Stimulated activated naive CD4-positive, alpha-beta T cell treated with Interleukin-2 at 50 U/mL for 16 hours (primary cell): Measurements from ENCODE around the gene TADA2B.

Experiments used
- DNase-seq: peaks from one replicate; lab custom pipeline; 2025; lab: John Stamatoyannopoulos, UW

Gene TADA2B

DNA sequence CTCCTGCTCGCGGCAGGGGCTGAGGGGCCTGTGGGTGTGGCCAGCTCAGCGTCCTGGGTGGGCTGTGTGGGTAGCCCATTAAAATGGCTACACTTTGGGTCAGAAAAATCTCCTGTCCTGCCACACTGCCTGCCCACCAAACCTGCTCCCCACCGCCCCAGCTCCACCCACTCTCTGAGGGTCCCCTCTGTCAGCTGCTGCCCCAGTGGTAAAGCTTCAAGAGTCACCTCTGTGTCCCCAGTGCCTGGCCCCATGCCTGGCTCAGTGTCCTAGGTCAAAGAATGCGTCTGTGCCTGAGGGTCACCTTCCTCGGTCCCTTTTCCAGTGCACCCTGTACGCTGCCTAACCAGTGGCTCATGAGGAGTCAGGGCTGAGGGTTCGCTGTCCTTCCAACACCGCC is 24.9 kb upstream of the TADA2B start:
- DNase-seq = no peak

DNA sequence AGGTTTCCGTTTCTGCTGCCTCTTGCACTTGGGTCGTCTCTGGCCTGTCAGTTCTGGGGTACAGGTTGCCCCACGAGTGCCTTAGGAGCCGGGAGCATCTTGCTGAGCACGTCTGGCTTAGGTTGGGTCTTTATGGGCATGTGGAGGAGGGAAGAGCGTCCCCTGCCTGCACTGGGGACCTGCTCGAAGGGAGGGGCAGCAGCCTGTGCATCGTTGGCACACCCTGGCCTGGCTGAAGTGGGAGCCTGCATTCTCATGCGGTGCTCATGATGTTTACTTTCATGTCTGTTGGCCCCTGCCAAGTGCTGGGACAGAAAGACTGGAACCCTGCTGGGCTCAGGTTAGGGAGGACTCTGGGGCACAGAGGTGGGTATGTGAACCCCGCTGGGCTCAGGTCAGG is 23.8 kb upstream of the TADA2B start:
- no peak for DNase-seq

DNA sequence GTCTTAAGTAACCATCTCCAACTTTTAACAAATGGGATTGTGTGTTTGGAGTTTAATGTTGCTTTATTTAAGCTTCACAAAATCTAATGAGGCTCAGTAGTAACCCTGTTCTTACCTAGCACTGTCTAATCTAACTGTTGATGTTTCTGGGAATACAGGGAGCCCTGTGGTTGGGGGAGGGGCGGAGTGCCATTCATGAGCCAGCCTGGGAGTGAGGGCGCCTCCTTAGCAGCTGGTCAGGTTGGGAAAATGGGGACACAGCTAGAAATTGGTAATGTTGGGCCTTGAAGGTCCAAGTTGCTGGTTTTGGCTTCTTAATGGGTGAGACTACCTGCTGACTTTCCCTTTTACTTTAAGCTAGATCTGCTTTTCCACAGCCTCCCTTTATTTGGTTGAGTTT is 22.9 kb upstream of the TADA2B start:
- no peak for DNase-seq

DNA sequence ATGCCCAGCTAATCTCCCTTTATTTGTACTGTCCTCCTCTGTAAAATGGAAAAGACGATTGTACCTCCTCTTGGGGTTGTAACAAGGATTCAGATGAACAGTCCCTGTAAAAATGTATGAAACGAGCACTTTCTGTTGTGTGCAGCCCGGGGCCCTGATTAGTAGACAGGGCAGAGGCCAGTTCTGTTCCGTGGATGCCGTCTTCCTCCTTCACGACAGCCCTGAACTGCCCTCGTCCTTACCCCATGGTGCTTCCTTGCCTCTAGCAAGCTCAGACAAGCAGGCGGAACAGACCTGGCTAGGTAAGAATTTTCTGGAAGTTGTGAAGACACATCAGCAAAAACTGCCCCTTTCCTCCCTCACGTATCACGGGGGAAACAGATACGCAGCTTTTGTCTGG is 22.3 kb upstream of the TADA2B start:
- no peak for DNase-seq

DNA sequence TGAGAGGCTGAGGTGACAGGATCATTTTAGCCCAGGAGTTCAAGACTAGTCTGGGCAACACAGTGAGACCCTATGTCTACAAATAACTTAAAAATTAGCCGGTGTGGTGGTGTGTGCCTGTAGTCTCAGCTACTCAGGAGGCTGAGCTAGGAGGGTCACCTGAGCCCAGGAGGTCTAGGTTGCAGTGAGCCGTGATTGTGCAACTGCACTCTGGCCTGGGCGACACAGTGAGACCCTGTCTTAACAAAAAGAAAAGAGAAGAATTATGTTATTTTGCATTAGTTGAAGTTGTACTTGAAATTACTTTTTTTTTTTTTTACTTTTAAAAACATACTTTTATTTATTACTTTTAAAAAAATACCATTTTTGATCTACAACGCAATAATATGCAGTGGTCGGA is 21.8 kb upstream of the TADA2B start:
- no peak for DNase-seq

DNA sequence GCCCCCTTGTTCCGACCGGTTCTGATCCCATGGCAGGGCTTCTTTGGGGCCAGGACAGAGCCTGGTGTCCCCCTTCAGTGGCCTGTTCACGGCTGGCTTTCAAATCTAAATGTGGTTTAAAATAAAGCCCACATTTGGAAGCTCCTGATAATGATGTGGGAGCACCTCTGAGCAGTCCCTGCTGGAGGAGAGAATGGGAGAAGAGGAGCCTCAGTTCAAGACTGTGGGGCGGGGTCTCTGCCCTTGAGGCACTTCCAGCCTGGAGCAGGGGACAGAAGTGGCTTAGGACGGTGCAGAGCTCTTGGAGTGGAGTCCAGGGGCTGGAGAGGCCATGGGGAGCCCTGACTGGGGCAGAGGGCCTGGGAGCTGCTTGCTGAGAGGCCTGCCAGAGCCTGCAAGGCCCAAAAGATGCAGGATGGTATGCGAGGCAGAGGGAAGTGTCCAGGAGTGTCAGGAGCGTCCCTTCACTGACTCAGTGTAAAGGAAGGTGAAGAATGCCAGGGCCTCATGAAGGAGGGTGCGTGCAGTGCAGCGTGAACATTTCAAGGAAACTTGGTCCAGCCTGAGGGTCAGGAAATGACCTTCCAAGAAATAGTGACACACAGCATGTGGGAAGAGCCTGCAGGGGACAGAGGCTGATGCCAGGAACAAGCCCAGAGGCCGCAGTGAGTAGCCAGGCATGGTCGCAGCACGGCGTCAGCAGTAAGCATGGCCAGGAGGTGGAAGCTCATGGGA is 21.1 kb upstream of the TADA2B start:
- no peak for DNase-seq

DNA sequence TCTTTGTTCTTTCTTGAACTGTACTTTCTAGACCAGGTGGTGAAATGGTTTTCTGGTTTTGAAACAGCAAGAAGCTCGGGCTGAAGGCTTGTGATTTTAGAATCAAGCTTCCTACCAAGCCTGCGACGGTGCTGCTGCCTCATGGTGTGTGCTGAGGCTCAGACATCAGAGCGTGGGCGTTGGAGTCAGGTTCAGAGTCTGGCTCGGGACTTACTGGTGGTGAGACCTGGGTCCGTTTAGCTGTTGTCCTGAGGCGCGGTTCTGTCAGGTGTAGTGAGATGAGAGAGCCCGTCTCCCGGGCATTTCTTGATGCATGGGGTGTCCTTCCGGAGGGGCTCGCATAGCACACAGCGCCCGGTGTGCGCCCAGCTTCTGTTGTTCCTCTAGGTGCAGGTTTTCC is 19.7 kb upstream of the TADA2B start:
- no peak for DNase-seq

DNA sequence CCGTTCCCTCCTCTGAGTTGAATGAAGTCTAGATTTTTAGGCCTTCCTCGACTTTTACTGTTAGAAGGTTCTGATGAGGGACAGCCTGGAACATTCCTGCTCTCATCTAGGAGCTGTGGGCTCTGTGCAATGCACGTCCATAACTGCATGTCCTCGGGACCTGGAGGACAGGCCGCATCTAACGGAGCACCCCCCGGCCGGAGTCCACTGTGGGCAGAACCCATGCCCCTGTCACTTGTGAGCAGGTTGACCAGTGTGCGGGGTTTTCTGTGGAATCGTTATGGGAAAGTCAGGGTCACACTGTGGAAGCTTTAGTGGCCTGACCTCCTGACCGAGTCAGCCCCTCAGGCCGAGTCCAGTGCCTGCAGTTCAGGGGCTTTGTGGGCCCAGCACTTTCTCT is 19.3 kb upstream of the TADA2B start:
- no peak for DNase-seq

DNA sequence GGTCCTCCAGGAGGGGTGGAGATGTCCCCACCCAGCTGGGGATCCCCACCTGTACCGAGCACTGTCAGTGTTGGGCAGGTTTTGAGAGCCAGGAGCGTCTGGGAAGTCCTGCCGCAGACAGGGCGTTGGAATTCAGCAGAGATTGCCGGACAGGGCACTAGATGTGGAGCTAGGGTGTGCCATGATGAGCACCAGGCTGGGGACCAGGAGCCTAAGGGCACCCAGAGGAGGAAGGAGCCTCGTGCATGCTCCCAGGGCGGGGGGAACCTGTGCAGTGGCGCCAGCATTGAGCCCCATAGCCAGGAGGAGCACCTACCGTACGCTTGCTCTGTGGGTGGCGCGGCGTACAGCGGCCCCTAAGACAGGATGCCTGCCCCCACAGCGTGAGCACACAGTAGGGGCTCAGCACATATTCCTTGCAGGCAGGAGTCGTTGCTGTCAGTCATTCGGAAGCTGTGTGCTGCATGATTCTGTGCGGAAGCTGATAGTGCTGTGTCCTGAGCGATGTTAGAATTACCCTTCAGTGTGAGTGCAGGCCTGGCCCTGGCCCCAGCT is 18.8 kb upstream of the TADA2B start:
- DNase-seq = no peak

DNA sequence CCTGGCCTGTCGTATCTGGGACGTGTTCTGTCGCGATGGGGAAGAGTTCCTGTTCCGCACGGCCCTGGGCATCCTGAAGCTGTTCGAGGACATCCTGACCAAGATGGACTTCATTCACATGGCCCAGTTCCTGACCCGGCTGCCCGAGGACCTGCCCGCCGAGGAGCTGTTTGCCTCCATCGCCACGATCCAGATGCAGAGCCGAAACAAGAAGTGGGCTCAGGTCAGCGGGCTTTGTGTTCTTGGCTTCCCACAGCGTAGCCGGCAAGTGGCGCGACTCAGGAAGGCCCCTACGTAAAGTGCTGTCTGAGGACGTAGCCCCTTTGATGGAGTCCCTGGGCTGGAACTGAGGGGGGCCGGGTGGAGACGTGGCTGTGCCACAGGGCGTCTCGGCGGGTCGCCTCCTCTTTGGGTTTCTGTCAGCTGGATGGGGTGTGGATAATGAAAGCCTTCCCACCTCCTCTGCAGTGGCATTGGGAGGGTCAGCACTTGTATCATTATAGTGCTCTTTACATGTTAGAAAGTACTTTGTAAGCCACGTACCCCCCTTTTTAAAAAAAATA is 18.1 kb upstream of the TADA2B start:
- DNase-seq = no peak

DNA sequence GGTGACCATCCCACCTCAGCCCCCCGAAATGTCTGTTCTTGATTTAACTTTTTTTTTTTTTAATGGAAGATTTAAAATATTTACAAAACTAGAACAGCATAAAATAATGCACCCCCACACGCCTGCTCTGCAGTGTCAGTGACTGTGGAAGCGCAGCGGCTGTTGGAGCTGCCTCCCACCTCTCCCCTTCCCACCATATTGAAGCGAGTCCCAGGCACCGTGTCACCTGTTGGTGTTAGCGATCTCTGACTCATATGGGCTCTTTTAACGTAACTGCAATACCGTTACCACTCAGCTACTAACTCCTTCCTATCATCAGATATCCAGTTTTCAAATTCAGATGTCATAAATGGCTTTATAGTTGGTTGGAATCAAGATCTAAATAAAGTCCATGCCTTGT is 17.1 kb upstream of the TADA2B start:
- DNase-seq = no peak

DNA sequence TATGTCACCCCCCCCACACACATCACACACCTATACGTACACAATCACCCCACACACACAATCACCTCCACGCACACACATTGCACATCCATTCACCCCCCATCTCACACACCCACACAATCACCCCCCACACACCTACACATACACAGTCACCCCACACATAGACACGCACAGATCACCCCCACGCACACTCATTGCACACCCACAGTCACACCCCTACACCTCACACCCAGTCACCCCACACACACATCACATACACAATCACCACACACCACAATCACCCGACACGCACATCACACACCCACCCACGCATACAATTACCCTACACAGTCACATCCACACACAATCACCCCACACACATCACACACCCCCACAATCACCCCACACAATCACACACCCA is 15.9 kb upstream of the TADA2B start:
- DNase-seq = no peak

DNA sequence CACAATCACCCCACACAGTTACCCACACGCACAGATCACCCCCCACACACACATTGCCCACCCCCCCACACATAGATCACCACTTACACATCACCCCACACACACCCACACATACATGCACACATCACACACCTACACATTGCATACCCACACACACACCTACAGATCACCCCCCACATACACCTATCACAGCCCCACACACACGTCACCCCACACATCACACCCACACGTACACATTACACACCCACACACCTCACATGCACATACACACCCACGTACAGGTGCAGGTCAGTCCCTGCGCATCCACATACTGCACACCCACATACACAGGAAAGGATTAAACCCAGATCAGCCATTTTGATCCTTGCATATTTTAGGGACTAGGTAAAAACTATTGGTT is 15.3 kb upstream of the TADA2B start:
- no peak for DNase-seq

DNA sequence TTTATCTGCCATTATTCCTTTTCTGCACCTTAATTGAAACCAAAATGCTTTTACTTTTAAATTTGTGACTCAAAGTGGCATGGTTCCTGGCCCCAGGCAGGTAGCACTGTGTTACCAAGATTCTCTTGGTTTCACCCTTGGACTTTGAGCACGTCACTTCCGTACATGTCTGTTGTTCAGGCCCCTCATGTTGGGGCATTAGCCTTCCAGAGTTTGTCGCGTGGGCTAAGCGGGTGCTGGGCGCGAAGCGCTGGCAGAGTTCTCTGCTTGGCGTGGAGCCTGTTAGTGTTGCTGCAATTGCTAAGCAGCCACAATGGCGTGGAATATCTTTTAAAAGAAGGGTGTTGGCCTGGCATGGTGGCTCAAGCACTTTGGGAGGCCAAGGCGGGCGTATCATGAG is 14.0 kb upstream of the TADA2B start:
- DNase-seq = no peak

DNA sequence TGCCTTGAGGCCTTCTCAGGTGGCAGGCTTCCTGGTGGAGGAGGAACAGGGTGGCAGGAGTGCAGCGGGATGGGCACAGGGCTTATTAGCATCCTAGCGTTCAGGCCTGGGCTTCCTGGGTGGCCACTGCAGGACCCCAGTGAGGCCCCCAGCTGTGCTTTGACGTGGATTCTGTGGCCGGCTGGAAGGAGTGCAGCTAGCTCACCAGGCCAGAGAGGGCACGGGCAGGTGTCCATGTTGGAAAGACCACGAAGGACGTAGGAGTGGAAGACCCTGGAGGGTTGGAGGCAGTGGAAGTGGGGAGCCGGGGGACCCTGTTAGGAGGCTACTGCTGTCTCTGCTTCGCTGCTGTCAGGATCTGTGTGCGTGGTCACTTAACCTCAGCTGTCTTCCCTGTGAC is 13.3 kb upstream of the TADA2B start:
- DNase-seq = no peak

DNA sequence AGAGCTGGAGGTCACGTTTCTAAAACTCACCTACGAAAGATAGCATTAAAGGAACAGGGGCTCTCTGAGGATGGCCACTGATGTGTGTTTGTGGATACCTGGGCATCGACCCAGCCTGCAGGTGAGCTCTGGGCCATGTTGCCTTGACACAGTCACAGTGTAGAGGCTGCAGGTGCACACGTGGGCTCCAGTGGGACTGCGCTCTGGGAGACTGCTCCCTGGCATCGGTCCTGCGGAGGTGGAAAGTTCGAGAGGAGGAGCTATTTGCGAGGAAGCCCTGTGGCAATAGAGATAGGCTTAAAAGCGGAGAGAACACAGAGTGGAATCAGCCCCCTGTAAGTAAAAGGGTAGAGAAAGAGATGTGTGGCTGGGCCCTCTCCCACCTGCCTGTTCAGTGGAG is 12.3 kb upstream of the TADA2B start:
- DNase-seq = no peak

DNA sequence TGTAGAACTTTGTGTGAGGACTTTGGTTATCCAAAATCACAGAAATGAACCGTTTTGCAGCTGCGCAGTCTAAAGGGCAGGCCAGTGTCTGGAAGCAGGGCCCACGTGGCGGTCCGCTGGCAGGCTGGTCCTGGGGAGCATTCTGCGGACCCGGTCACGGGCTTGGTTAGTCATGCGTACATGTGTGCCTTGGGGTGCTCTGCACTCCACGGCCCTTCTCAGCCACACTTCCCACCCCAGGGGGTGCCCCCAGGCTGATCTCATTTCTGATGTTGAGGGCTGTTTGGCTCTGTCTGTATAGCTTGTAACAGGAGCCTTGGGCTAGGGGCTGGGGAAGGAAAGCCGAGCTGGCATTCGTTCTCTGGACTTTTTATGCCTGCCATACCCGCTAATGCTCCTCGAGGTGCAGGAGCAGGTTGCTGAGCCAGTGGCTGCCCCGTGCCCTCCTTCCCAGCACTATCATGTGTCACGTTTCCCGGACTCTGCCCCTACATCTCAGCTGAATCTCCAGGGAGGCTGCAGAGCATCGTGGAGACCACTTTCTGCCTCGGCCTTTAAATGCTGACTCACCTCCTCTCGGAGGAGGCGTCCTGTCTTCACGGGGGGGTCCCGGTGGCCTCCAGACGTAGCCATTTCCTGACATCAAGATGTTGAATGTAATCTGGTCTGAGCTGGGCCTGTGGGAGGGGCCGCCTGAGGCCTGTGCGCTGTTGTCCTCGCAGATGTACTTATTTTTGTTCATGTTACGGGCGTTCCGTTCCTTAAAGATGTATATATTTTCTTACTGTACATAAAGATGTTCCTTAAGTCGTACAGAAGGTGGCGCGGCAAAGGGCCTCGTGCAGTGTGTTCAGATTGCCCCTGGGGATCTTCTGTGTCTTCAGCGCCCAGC is 11.4 kb upstream of the TADA2B start:
- no peak for DNase-seq

DNA sequence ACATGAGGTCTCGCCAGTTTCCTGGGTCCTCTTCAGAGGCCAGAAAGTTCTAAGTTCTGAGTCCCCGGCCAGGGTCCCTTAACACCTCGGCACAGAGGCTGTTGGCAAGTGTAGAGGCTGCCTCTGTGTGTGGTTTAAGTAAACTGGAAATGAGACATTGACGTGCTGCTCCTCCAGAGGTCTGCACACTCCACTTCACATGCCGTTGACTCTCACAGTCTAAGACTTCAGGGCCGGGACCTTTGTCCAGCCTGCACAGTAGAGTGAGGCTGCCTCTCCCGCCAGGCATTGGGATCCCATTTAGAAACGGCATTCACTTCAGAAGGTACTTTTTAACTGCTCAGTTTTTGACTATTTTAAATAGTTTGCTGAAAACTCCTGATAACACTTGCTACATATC is 10.6 kb upstream of the TADA2B start:
- no peak for DNase-seq

DNA sequence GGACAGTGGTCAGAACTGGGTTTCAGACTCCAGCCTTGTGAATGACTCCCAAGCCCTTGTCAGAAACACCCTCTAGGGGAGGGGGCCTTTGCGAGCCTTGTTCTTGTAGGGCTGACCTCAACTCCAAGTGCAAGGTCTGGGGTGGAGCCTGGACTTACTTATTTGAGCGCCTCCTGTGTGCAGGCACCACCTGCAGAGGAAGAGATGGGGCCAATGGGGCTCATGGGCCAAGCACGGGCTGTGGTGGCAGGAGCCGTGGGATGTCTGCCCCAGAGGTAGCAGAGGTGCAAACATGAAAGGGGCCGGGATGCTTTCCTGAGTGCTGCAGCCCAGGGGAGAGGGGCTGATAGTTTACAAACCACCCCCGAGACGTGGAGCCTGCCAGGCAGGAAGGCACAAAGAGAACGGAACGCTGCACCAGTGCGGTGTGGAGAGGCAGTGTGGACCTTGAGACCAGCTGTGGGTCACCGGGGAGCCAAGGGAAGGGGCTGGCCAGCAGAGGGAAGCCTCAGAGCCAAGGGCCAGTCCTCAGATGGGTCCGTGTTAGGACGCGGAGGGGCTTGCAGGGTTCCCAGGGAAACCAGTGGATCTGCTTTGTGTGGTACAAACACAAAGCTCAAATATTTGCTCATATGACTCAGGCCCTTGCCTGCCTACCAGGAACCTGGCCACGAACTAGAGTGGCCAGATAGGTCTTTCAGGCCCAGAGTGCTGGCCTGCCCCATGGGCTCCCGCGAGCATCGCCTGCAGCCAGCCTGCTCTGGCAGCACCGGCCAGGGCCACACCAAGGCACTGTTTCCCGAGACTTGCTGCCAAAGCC is 8.7 kb upstream of the TADA2B start:
- DNase-seq = no peak

DNA sequence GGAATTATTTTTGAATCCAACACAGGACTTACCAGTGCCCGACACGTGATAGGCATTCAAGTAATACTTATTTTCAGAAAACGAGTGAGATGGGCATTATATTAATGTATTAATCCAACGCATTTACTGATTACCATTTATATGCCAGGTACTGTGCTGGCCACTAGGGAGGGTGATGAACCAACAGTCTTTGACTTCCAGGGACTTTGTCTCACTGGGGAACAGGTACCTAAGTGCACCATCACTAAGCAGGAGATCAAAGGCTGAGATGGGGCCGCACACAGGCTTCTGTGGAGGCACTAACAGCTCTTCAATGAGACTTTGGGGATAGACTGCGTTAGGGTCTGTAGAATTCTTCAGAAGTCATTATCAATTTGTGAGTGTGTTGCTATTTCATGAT is 5.7 kb upstream of the TADA2B start:
- DNase-seq = no peak

DNA sequence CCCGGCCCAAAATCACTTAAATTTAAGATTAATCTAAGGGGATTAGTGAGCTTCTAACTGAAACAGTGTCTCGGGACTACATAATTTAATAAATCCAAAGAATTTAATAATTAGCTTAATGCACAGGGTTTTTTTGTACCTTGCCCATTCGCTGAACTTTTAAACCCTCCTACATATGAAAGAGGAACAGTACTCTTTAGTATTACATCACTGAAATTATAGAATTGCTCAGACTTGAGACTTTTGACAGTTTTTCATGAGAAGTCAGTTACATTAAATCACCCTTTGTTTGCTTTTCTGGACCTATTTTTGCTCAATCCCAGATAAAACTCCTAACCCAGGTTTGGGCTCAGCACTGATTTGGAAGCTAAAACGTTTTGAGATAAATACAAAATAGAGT is 2.4 kb upstream of the TADA2B start:
- DNase-seq = no peak

DNA sequence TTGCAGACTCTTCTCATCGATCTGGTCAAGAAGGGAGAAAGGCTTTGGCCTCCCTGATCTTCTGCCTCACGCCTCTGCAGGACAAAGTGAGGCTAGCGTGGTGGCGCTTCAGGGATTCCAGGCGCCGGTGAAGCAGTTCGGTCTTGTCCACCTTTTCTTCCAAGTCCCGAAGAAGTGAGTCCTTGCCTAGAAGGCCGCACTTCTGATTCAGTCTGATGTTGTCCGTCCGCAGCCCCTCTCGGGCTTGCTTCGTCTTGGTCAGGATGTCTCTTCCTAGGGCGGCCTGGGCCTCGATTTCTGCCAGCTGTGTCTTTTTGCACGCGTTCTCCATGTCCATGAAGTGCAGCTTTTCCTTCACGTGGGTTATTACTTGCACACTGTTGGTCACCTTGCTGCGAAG is 1.9 kb upstream of the TADA2B start:
- DNase-seq = no peak
